Loucy (cell line): ENCODE results near the gene VEGFD.

ENCODE experiments used
- H2AFZ ChIP-seq: fragments of 200-600 bp; sonication (generic); 2 replicates; pipeline ENCODE4 v1.6.0; 2016; ENCODE audit warnings: antibody characterized with exemption, mild to moderate bottlenecking, low read length, moderate library complexity
- H3F3A ChIP-seq: fragments of 200-600 bp; 2 replicates; pipeline ENCODE4 v1.6.0; 2016; ENCODE audit warnings: antibody characterized with exemption, low read depth, mild to moderate bottlenecking
- H3K27me3 ChIP-seq: fragments of 200-600 bp; sonication (generic); 2 replicates; pipeline ENCODE4 v1.6.1; 2014; ENCODE audit warnings: low read length, mild to moderate bottlenecking; ENCODE audit not compliant: insufficient read depth, poor library complexity, severe bottlenecking
- H3K36me3 ChIP-seq: fragments of 200-600 bp; sonication (generic); 2 replicates; pipeline ENCODE4 v1.6.1; 2016; ENCODE audit warnings: low read length; ENCODE audit not compliant: insufficient read depth
- H3K4me1 ChIP-seq: fragments of 200-600 bp; sonication (generic); 2 replicates; pipeline ENCODE4 v1.5.1; 2014; ENCODE audit warnings: low read length, mild to moderate bottlenecking; ENCODE audit not compliant: insufficient read depth, poor library complexity, severe bottlenecking
- H3K4me2 ChIP-seq: fragments of 200-600 bp; sonication (generic); 2 replicates; pipeline ENCODE4 v1.6.0; 2014; ENCODE audit warnings: antibody characterized with exemption, low read length, low read depth, mild to moderate bottlenecking; ENCODE audit not compliant: poor library complexity, severe bottlenecking
- H3K4me3 ChIP-seq: fragments of 200-600 bp; sonication (generic); 2 replicates; pipeline ENCODE4 v1.5.1; 2014; ENCODE audit warnings: low read length, mild to moderate bottlenecking, mixed read lengths; ENCODE audit not compliant: poor library complexity, severe bottlenecking
- H3K79me2 ChIP-seq: fragments of 200-600 bp; sonication (generic); 2 replicates; pipeline ENCODE4 v1.6.1; 2014; ENCODE audit warnings: low read length; ENCODE audit not compliant: insufficient read depth
- H3K9ac ChIP-seq: fragments of 200-600 bp; sonication (generic); 2 replicates; pipeline ENCODE4 v1.6.0; 2014; ENCODE audit warnings: mild to moderate bottlenecking, low read depth, low read length, moderate library complexity; ENCODE audit not compliant: poor library complexity, severe bottlenecking
- H3K9me2 ChIP-seq: fragments of 200-600 bp; sonication (generic); replicated peaks from 2 replicates; pipeline ENCODE4 v1.6.1; 2016; ENCODE audit warnings: low read depth, low read length, mixed read lengths
- H3K9me3 ChIP-seq: fragments of 200-600 bp; sonication (generic); 2 replicates; pipeline ENCODE4 v1.6.1; 2014; ENCODE audit warnings: mild to moderate bottlenecking, antibody characterized with exemption, low read length, low read depth; ENCODE audit not compliant: insufficient read depth
- H4K20me1 ChIP-seq: fragments of 200-600 bp; sonication (generic); 2 replicates; pipeline ENCODE4 v1.6.0; 2014; ENCODE audit warnings: antibody characterized with exemption, low read length, mild to moderate bottlenecking; ENCODE audit not compliant: insufficient read depth, poor library complexity, severe bottlenecking
- EZH2phosphoT487 ChIP-seq: fragments of 200-600 bp; IDR thresholded peaks from 2 replicates; pipeline ENCODE4 v1.6.1; 2018; ENCODE audit warnings: antibody characterized with exemption, mild to moderate bottlenecking, moderate library complexity, borderline replicate concordance
- TF ChIP-seq, protein P1 (sequence below): fragments of 200-600 bp; sonication (generic); conservative IDR thresholded peaks from 2 replicates; pipeline ENCODE4 v1.5.1; 2014; ENCODE audit warnings: mild to moderate bottlenecking, antibody characterized with exemption, low read length

Gene VEGFD

DNA sequence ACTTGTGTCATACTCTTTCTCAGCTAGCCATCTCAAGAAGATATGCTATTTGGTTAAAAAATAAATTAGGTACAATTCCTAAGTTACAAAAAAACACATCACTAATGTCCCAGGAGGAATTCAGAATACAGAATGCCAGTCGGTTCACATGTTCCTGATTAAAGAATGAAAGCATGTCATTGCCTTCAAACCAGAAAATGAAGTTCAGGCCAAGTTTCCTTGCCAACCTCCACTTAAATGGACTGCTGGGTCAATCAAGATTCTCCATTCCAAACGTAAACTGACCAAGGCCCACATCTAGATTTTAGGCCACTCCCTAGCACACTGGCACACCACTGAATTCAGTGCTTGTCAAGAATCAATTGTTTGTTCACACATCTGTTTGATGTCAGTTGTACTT, 55.4 kb downstream of the VEGFD start:
- Histone ChIP-seq H3K79me2 (peaks cover 16% of the 10 kb centered on the region), H2AFZ (no peak overlapping the region), H3F3A (no peaks in the 10 kb centered on the region), H3K9me2 (no peaks in the 10 kb centered on the region), H3K36me3 (peaks cover 14% of the 10 kb centered on the region; the same call in 1 of the 2 replicates), H3K27me3 (no peaks in the 10 kb centered on the region), H4K20me1 (no peaks in the 10 kb centered on the region), H3K4me3 (no peak overlapping the region), H3K9me3 (no peaks in the 10 kb centered on the region), H3K4me1 (peaks cover 4% of the 10 kb centered on the region), H3K9ac (no peak overlapping the region), H3K4me2 (no peak overlapping the region)
- TF ChIP-seq, protein P1, sequence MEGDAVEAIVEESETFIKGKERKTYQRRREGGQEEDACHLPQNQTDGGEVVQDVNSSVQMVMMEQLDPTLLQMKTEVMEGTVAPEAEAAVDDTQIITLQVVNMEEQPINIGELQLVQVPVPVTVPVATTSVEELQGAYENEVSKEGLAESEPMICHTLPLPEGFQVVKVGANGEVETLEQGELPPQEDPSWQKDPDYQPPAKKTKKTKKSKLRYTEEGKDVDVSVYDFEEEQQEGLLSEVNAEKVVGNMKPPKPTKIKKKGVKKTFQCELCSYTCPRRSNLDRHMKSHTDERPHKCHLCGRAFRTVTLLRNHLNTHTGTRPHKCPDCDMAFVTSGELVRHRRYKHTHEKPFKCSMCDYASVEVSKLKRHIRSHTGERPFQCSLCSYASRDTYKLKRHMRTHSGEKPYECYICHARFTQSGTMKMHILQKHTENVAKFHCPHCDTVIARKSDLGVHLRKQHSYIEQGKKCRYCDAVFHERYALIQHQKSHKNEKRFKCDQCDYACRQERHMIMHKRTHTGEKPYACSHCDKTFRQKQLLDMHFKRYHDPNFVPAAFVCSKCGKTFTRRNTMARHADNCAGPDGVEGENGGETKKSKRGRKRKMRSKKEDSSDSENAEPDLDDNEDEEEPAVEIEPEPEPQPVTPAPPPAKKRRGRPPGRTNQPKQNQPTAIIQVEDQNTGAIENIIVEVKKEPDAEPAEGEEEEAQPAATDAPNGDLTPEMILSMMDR: no peak
- TF ChIP-seq EZH2phosphoT487: no peak

DNA sequence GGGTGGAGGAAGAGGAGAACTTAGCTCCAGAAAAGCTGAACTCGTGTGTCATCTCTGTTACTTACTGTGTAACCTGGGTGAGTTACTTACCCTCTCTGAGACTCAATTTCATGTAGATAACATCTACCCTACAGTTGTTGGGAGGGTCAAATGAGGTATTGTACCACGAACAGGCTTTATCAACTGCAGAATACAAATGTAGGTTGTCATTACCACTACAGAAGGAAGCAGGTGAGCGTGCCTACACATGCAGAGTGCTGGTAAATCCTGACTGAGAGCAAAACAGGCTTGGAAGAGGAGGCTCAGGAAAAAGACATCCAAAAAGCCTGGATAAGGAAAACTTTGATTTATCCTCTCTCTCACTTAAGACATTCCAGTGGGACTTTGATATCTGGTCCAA, 56.1 kb downstream of the VEGFD start:
- H3F3A ChIP-seq: no peaks in the 10 kb centered on the region
- no peak overlapping the region for H3K4me2 ChIP-seq
- H3K4me3 ChIP-seq: no peak overlapping the region
- H3K27me3 ChIP-seq: no peaks in the 10 kb centered on the region
- no peaks in the 10 kb centered on the region for H4K20me1 ChIP-seq
- TF ChIP-seq, protein P1: no peak
- TF ChIP-seq EZH2phosphoT487: no peak
- no peaks in the 10 kb centered on the region for H3K9me3 ChIP-seq
- no peak overlapping the region for H2AFZ ChIP-seq
- H3K9me2 ChIP-seq: no peaks in the 10 kb centered on the region
- peaks cover 14% of the 10 kb centered on the region; the same call in 1 of the 2 replicates for H3K36me3 ChIP-seq
- H3K4me1 ChIP-seq: no peaks in the 10 kb centered on the region
- peaks cover 9% of the 10 kb centered on the region for H3K79me2 ChIP-seq
- no peak overlapping the region for H3K9ac ChIP-seq

DNA sequence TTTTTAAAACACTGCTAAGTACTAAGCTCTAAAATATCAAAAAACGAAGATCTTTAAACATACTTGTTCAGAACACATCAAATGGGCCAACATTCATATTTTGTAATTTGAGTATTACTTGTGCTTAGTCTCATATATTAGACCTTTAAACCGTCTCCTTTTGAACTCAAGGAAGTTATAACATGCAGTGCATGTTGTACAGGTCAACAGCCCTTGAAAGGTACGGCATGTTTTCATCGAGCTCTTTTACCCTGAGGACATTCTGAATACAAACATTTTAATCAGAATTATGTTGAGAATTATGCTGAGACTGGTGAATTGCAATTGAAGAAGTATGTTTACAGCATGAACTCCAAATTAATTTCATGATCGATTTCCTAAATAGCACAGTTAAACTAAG, 61.7 kb downstream of the VEGFD start:
- Histone ChIP-seq H3K9me2 (no peaks in the 10 kb centered on the region), H3K4me3 (no peak overlapping the region), H3K79me2 (no peaks in the 10 kb centered on the region), H4K20me1 (no peaks in the 10 kb centered on the region), H3K36me3 (peaks cover 17% of the 10 kb centered on the region; the same call in 1 of the 2 replicates), H3F3A (no peaks in the 10 kb centered on the region), H3K27me3 (no peaks in the 10 kb centered on the region), H3K4me2 (no peak overlapping the region), H3K4me1 (no peaks in the 10 kb centered on the region), H3K9ac (no peak overlapping the region), H2AFZ (no peak overlapping the region), H3K9me3 (no peaks in the 10 kb centered on the region)
- no peak for TF ChIP-seq EZH2phosphoT487
- TF ChIP-seq, protein P1: no peak
